PC-9 (cell line): ENCODE results near the gene ARHGEF28. TPM values are rescaled to one million over a fixed set of nuclear protein-coding genes. Genes with fewer than 3 reads are reported as not detected.

Source experiments
- BruUV-seq: library from RNA; stranded (reverse); fragments of 400-500 nt; replicated peaks from 2 replicates; lab custom pipeline; 2021; lab: Mats Ljungman, UMichigan
- CTCF ChIA-PET: fragments of 300-600 bp; sonication (Branson Sonifier 250); formaldehyde crosslinking; loops from one replicate; lab custom pipeline; 2022; ENCODE audit warnings: antibody characterized with exemption; lab: Charles Lee
- POLR2A ChIA-PET: fragments of 300-600 bp; sonication (Branson Sonifier 250); formaldehyde crosslinking; loops from one replicate; lab custom pipeline; 2022; ENCODE audit warnings: antibody characterized with exemption; ENCODE audit not compliant: unreplicated experiment; lab: Charles Lee
- DNase-seq, 2 experiments: peaks; one replicate each; pipeline versions ENCODE4 v3.0.0 to v3.0.0-alpha.2; 2015 to 2022; ENCODE audit warnings: mixed read lengths in 1 of 2
- H2AFZ ChIP-seq: fragments of 200-600 bp; sonication (generic); 2 replicates; pipeline ENCODE4 v1.8.1; 2017; ENCODE audit warnings: antibody characterized with exemption
- H3F3A ChIP-seq: fragments of 200-600 bp; sonication (generic); 2 replicates; pipeline ENCODE4 v1.8.1; 2017; ENCODE audit warnings: antibody characterized with exemption, mild to moderate bottlenecking, low read depth; ENCODE audit not compliant: insufficient read depth
- H3K27ac ChIP-seq: fragments of 200-600 bp; sonication (generic); 2 replicates; pipeline ENCODE4 v1.6.1; 2016; ENCODE audit warnings: mixed run types
- H3K27me3 ChIP-seq: fragments of 200-600 bp; sonication (generic); 2 replicates; pipeline ENCODE4 v1.6.1; 2016; ENCODE audit warnings: low read depth, mixed run types; ENCODE audit not compliant: insufficient read depth
- H3K36me3 ChIP-seq: fragments of 200-600 bp; sonication (generic); 2 replicates; pipeline ENCODE4 v1.6.1; 2016; ENCODE audit warnings: low read depth, mixed run types
- H3K4me1 ChIP-seq: fragments of 200-600 bp; sonication (generic); replicated peaks from 2 replicates; pipeline ENCODE4 v1.6.1; 2016; ENCODE audit warnings: mixed run types; ENCODE audit not compliant: insufficient read depth
- H3K4me2 ChIP-seq: fragments of 200-600 bp; sonication (generic); 2 replicates; pipeline ENCODE4 v1.6.1; 2017; ENCODE audit warnings: mixed run types
- H3K4me3 ChIP-seq: fragments of 200-600 bp; sonication (generic); 2 replicates; pipeline ENCODE4 v1.6.1; 2016; ENCODE audit warnings: mixed run types
- H3K79me2 ChIP-seq: fragments of 200-600 bp; sonication (generic); 2 replicates; pipeline ENCODE4 v1.6.1; 2017; ENCODE audit warnings: low read depth, mixed run types
- H3K9me2 ChIP-seq: fragments of 200-600 bp; sonication (generic); 2 replicates; pipeline ENCODE4 v1.8.1; 2017; ENCODE audit warnings: mild to moderate bottlenecking; ENCODE audit not compliant: insufficient read depth
- H3K9me3 ChIP-seq: fragments of 200-600 bp; sonication (generic); 2 replicates; pipeline ENCODE4 v1.8.1; 2016; ENCODE audit warnings: low read depth; ENCODE audit not compliant: insufficient read depth
- H4K20me1 ChIP-seq: fragments of 200-600 bp; sonication (generic); 2 replicates; pipeline ENCODE4 v1.8.1; 2017; ENCODE audit not compliant: insufficient read depth
- EZH2 ChIP-seq: fragments of 200-600 bp; sonication (generic); IDR thresholded peaks from 2 replicates; pipeline ENCODE4 v1.8.0; 2017; ENCODE audit warnings: antibody characterized with exemption, low read depth
- intact Hi-C: fragments of 100-400 bp; cut with micrococcal nuclease; formaldehyde crosslinking; loops from one replicate; pipeline ENCODE4 v1.10.0; 2022; ENCODE audit not compliant: unreplicated experiment
- total RNA-seq: library from RNA; stranded (reverse); gene quantifications from 2 replicates; pipeline ENCODE4 v1.2.3, GENCODE V29; 2021
- TF ChIP-seq, protein P1 (sequence below): fragments of 200-600 bp; sonication (generic); conservative IDR thresholded peaks from 2 replicates; pipeline ENCODE4 v1.6.1; 2017; ENCODE audit warnings: mixed run types, antibody characterized with exemption, mild to moderate bottlenecking, moderate library complexity

ARHGEF28 gene
- total RNA-seq, 1 experiment from 2014 or later = 77.5 TPM

DNA sequence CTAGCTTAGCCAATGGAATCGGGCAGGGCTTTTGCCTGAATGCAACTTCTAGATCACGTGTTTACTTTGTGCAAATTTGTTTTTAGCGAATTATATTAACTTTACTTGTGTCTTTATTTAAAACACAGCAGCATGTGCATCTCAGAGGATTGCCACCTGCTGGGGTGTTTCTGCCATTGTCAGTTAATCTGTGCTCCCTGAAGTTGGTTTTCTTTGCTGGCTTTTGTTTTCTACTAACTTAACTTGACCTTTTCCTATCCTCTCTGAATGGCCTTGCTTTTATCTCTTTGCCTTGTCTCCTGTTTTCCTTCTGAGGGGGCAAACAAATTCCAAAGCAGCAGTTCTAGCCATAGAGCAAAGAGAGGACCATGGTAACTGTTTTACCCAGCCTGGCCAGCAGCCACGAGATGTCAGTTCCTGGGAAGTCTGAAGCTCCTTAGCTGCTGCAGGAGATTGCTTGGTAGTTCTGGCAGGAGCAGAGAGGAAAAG lies 67.6 kb downstream of the ARHGEF28 start:
- Histone ChIP-seq H3K79me2 (peaks cover 41% of the 10 kb centered on the region), H3K4me2 (no peak overlapping the region), H3K36me3 (peaks cover 39% of the 10 kb centered on the region), H3K9me3 (no peaks in the 10 kb centered on the region), H3K9me2 (no peaks in the 10 kb centered on the region), H3K27ac (no peak overlapping the region), H3K4me1 (peaks cover 35% of the 10 kb centered on the region), H2AFZ (no peak overlapping the region), H3F3A (peaks cover 17% of the 10 kb centered on the region; the same call in 1 of the 2 replicates), H4K20me1 (no peaks in the 10 kb centered on the region), H3K27me3 (no peaks in the 10 kb centered on the region), H3K4me3 (no peak overlapping the region)
- POLR2A ChIA-PET = interaction anchor here (0.6 kb wide), 1 partner anchor 68 kb away, joined by 7 read pairs; no protein-coding TSS in a partner anchor
- intact Hi-C loops = loop anchor here (2.0 to 5.0 kb wide), 3 partner anchors 66 to 101 kb away; partner anchors contain the start of gene ARHGEF28
- no TSS peak for BruUV-seq
- CTCF ChIA-PET = no interaction called here
- DNase-seq = no peak
- TF ChIP-seq, protein P1, sequence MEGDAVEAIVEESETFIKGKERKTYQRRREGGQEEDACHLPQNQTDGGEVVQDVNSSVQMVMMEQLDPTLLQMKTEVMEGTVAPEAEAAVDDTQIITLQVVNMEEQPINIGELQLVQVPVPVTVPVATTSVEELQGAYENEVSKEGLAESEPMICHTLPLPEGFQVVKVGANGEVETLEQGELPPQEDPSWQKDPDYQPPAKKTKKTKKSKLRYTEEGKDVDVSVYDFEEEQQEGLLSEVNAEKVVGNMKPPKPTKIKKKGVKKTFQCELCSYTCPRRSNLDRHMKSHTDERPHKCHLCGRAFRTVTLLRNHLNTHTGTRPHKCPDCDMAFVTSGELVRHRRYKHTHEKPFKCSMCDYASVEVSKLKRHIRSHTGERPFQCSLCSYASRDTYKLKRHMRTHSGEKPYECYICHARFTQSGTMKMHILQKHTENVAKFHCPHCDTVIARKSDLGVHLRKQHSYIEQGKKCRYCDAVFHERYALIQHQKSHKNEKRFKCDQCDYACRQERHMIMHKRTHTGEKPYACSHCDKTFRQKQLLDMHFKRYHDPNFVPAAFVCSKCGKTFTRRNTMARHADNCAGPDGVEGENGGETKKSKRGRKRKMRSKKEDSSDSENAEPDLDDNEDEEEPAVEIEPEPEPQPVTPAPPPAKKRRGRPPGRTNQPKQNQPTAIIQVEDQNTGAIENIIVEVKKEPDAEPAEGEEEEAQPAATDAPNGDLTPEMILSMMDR = peak; percentile 66
- TF ChIP-seq EZH2 = no peak

DNA sequence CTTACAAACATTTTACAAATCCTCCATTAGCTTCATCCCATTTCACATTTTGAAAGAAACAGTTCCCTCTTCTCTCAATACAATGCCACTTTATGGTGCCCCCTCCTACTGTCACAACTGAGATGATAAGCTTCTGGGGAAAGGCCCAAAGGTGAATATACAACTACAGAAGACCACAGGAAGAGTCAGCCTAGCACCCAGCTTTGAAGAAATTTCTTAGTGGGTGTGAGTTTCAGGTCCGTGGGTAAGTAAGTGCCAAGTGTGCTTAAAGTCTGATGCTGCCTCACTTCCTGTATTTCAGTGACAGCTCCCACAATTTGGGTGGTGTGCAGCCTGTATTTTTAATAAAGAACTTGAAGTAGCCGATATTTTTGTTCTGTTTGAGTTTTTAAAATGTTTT lies 68.1 kb downstream of the ARHGEF28 start:
- peaks cover 35% of the 10 kb centered on the region for H3K36me3 ChIP-seq
- peaks cover 17% of the 10 kb centered on the region; the same call in 1 of the 2 replicates for H3F3A ChIP-seq
- no peak overlapping the region for H3K27ac ChIP-seq
- TF ChIP-seq, protein P1 = no peak
- TF ChIP-seq EZH2 = no peak
- H3K9me2 ChIP-seq = no peaks in the 10 kb centered on the region
- H3K27me3 ChIP-seq = no peaks in the 10 kb centered on the region
- H3K9me3 ChIP-seq = no peaks in the 10 kb centered on the region
- DNase-seq = no peak
- CTCF ChIA-PET = no interaction called here
- H2AFZ ChIP-seq = no peak overlapping the region
- BruUV-seq = no TSS peak
- POLR2A ChIA-PET = interaction anchor here (0.6 kb wide), 1 partner anchor 69 kb away, joined by 7 read pairs; no protein-coding TSS in a partner anchor
- no peaks in the 10 kb centered on the region for H4K20me1 ChIP-seq
- peaks cover 35% of the 10 kb centered on the region for H3K4me1 ChIP-seq
- peaks cover 42% of the 10 kb centered on the region for H3K79me2 ChIP-seq
- intact Hi-C loops = loop anchor here (5.0 kb wide), 2 partner anchors 67 to 87 kb away; partner anchors contain the start of gene ARHGEF28
- no peak overlapping the region for H3K4me2 ChIP-seq
- no peak overlapping the region for H3K4me3 ChIP-seq

DNA sequence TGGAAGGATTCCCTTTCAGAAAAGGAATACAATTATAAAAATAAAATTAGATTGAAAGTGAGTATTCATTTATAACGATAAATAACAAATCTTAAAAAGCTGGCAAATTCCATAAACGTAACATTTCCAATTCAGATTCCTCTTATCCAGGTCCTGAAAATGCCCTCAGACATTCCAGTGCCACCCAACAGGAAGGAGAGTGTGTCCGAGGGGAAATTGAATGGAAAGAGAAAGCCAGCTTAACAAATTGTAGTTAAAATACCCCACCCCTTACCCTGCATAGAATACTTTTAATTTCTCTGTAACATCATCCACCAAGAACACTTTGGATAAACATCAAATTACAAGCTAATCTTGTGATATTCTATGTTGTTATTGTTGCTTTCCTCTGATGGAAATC lies 72.0 kb downstream of the ARHGEF28 start:
- CTCF ChIA-PET = no interaction called here
- Histone ChIP-seq H4K20me1 (no peaks in the 10 kb centered on the region), H3K27me3 (no peaks in the 10 kb centered on the region), H2AFZ (no peak overlapping the region), H3K4me2 (no peak overlapping the region), H3K27ac (no peak overlapping the region), H3K79me2 (peaks cover 60% of the 10 kb centered on the region), H3K9me3 (no peaks in the 10 kb centered on the region), H3K9me2 (no peaks in the 10 kb centered on the region), H3K4me3 (no peak overlapping the region), H3F3A (peaks cover 20% of the 10 kb centered on the region), H3K36me3 (peaks cover 46% of the 10 kb centered on the region), H3K4me1 (peaks cover 41% of the 10 kb centered on the region)
- TF ChIP-seq EZH2 = no peak
- TF ChIP-seq, protein P1 = no peak
- DNase-seq = no peak
- intact Hi-C loops = no loop called here
- no TSS peak for BruUV-seq
- POLR2A ChIA-PET = no interaction called here
